PC-3 (cell line): ENCODE measurements around the gene TAF9B. TPM values are rescaled to one million over a fixed set of nuclear protein-coding genes. Genes with fewer than 3 reads are reported as not detected.
A peak's percentile ranks its signal among the peaks of the same experiment; 100 is the strongest.

ENCODE experiments used
- ATAC-seq: fragments of 200-7000 bp; cut with Tn5 transposase; 2 replicates; pipeline ENCODE4 v1.9.1; 2020; ENCODE audit warnings: mild to moderate bottlenecking, moderate library complexity
- BruUV-seq: library from RNA; stranded (reverse); fragments of 400-500 nt; replicated peaks from 2 replicates; lab custom pipeline; 2021; lab: Mats Ljungman, UMichigan
- CTCF ChIA-PET: fragments of 300-600 bp; sonication (Branson Sonifier 250); formaldehyde crosslinking; loops from one replicate; lab custom pipeline; 2022; ENCODE audit warnings: antibody characterized with exemption; lab: Charles Lee
- POLR2A ChIA-PET: fragments of 300-600 bp; sonication (Branson Sonifier 250); formaldehyde crosslinking; loops from one replicate; lab custom pipeline; 2022; ENCODE audit warnings: antibody characterized with exemption; ENCODE audit not compliant: unreplicated experiment; lab: Charles Lee
- DNase-seq: peaks from one replicate; pipeline ENCODE4 v3.0.0-alpha.2; 2015
- H2AFZ ChIP-seq: fragments of 300-600 bp; sonication (generic); 2 replicates; pipeline ENCODE4 v1.6.0; 2016; ENCODE audit warnings: antibody characterized with exemption, low read length
- H3F3A ChIP-seq: fragments of 300-600 bp; sonication (generic); one replicate; pipeline ENCODE4 v1.6.0; 2017; ENCODE audit warnings: antibody characterized with exemption, low read length, control low read depth, mild to moderate bottlenecking; ENCODE audit not compliant: unreplicated experiment
- H3K27ac ChIP-seq: fragments of 300-600 bp; sonication (generic); 2 replicates; pipeline ENCODE4 v1.5.1; 2016; ENCODE audit warnings: mild to moderate bottlenecking, low read length
- H3K27me3 ChIP-seq: fragments of 300-600 bp; sonication (generic); 2 replicates; pipeline ENCODE4 v1.6.1; 2016; ENCODE audit warnings: low read length, mixed read lengths
- H3K36me3 ChIP-seq: fragments of 300-600 bp; sonication (generic); 2 replicates; pipeline ENCODE4 v1.6.1; 2016; ENCODE audit warnings: low read depth, mixed run types, low read length, mixed read lengths
- H3K4me1 ChIP-seq: fragments of 300-600 bp; sonication (generic); 2 replicates; pipeline ENCODE4 v1.5.1; 2016; ENCODE audit warnings: low read length; ENCODE audit not compliant: insufficient read depth
- H3K4me2 ChIP-seq: fragments of 300-600 bp; sonication (generic); 2 replicates; pipeline ENCODE4 v1.6.0; 2016; ENCODE audit warnings: low read length
- H3K4me3 ChIP-seq: fragments of 300-600 bp; sonication (generic); 2 replicates; pipeline ENCODE4 v1.5.1; 2016; ENCODE audit warnings: mild to moderate bottlenecking, low read length, mixed read lengths
- H3K79me2 ChIP-seq: fragments of 300-600 bp; sonication (generic); 2 replicates; pipeline ENCODE4 v1.6.1; 2017; ENCODE audit warnings: low read length, mixed read lengths
- H3K9ac ChIP-seq: fragments of 300-600 bp; sonication (generic); 2 replicates; pipeline ENCODE4 v1.6.0; 2016; ENCODE audit warnings: mild to moderate bottlenecking, low read length
- H3K9me2 ChIP-seq: fragments of 300-600 bp; sonication (generic); replicated peaks from 2 replicates; pipeline ENCODE4 v1.6.1; 2016; ENCODE audit warnings: mixed run types, low read length, mixed read lengths
- H3K9me3 ChIP-seq: fragments of 300-600 bp; sonication (generic); 2 replicates; pipeline ENCODE4 v1.6.1; 2016; ENCODE audit warnings: low read length, mixed read lengths
- H4K20me1 ChIP-seq: fragments of 300-600 bp; sonication (generic); 2 replicates; pipeline ENCODE4 v1.6.1; 2016; ENCODE audit warnings: low read length, mixed read lengths
- EZH2 ChIP-seq: fragments of 300-600 bp; sonication (generic); IDR thresholded peaks from one replicate; pipeline ENCODE4 v1.6.1; 2017; ENCODE audit warnings: antibody characterized with exemption, mild to moderate bottlenecking, low read length; ENCODE audit not compliant: unreplicated experiment
- EZH2phosphoT487 ChIP-seq: fragments of 300-600 bp; sonication (generic); IDR thresholded peaks from 2 replicates; pipeline ENCODE4 v1.6.1; 2018; ENCODE audit warnings: mild to moderate bottlenecking, antibody characterized with exemption, low read length, borderline replicate concordance
- intact Hi-C: fragments of 100-400 bp; cut with micrococcal nuclease; formaldehyde crosslinking; loops from 2 replicates; pipeline ENCODE4 v1.9.0; 2023
- total RNA-seq: library from RNA; depleted of rRNA; stranded (reverse); fragments of >200 nt; gene quantifications from 2 replicates; pipeline ENCODE4 v1.2.3, GENCODE V29; 2014
- TF ChIP-seq, protein P1 (sequence below): fragments of 300-600 bp; sonication (generic); conservative IDR thresholded peaks from 2 replicates; pipeline ENCODE4 v1.5.1; 2017; ENCODE audit warnings: antibody characterized with exemption, low read depth, mild to moderate bottlenecking, low read length

The TAF9B gene
- total RNA-seq, 1 experiment from 2014 or later, result 26.1 TPM

DNA sequence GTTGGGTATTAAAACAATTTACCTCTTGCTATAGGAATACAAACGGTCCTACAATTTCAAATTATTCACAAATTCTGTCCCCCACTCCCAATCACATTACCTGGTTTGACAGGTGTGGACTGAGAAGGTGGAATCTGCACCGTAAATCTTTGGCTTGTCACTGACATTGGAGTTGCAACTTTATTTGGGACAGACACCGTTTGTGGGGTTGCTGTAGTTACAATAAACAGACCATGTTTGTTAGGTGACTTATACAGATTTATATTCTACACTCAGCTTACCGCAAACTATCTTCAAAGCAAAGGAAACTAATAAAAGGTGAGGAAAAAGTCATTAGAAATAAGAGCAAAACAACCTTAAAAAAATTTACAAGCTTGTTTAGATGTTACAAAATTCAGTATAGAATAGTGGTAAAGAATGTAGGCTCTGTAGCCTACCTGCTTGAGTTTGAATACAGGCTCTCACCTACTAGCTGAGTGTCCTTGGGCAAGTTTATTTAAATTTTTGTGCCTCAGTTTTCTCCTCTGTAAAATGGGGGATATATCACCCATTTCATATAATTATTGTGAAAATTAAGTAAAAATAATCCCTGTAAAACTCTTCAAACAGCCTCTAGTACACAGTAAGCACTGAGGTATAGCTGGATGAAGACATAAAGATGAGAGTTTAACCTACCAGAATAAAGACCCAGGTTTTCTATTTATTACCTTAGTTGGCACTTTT, 6.1 kb downstream of the TAF9B start:
- H2AFZ ChIP-seq, result no peak overlapping the region
- no peaks in the 10 kb centered on the region for H4K20me1 ChIP-seq
- no TSS peak for BruUV-seq
- no peaks in the 10 kb centered on the region for H3K27me3 ChIP-seq
- no peaks in the 10 kb centered on the region for H3K79me2 ChIP-seq
- H3K4me2 ChIP-seq, result no peak overlapping the region
- DNase-seq, result no peak
- TF ChIP-seq, protein P1, sequence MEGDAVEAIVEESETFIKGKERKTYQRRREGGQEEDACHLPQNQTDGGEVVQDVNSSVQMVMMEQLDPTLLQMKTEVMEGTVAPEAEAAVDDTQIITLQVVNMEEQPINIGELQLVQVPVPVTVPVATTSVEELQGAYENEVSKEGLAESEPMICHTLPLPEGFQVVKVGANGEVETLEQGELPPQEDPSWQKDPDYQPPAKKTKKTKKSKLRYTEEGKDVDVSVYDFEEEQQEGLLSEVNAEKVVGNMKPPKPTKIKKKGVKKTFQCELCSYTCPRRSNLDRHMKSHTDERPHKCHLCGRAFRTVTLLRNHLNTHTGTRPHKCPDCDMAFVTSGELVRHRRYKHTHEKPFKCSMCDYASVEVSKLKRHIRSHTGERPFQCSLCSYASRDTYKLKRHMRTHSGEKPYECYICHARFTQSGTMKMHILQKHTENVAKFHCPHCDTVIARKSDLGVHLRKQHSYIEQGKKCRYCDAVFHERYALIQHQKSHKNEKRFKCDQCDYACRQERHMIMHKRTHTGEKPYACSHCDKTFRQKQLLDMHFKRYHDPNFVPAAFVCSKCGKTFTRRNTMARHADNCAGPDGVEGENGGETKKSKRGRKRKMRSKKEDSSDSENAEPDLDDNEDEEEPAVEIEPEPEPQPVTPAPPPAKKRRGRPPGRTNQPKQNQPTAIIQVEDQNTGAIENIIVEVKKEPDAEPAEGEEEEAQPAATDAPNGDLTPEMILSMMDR, result no peak
- TF ChIP-seq EZH2, result no peak
- no peak for TF ChIP-seq EZH2phosphoT487
- H3F3A ChIP-seq, result peaks cover 11% of the 10 kb centered on the region
- no peak overlapping the region for H3K27ac ChIP-seq
- no peak overlapping the region for H3K4me3 ChIP-seq
- intact Hi-C loops, result no loop called here
- H3K36me3 ChIP-seq, result peaks cover 11% of the 10 kb centered on the region
- H3K4me1 ChIP-seq, result 0 out of 2 replicates have a peak, but pooled peaks cover under 1% of the 10 kb centered on the region
- H3K9me3 ChIP-seq, result no peaks in the 10 kb centered on the region
- no peak for ATAC-seq
- no peaks in the 10 kb centered on the region for H3K9me2 ChIP-seq
- H3K9ac ChIP-seq, result no peak overlapping the region
- ChIA-PET POLR2A (no interaction called here), CTCF (interaction anchor here (0.5 kb wide), 1 partner anchor 381 kb away, joined by 3 read pairs; no protein-coding TSS in a partner anchor)

DNA sequence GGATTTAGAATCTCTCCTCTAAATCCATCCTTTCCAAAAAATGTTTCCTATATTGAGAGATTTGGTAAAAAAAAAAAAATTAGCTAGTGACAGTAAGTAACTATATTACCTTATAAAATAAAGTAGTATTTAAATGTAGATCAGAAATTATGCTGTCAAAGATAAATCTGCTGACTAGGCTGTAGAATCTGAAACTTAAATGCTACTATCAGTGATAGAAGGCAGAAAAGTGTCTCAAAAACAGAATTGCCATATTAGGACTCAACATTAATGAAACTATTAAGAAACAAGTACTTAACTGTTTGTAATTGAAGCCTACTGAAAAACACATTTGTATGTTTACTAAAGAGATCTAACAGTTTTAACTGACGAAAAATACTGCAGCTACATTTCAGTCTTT, 8.3 kb downstream of the TAF9B start:
- Histone ChIP-seq H3K27me3 (no peaks in the 10 kb centered on the region), H3K27ac (no peak overlapping the region), H3K79me2 (no peaks in the 10 kb centered on the region), H3K9me3 (no peaks in the 10 kb centered on the region), H3K4me2 (no peak overlapping the region), H3K4me3 (no peak overlapping the region), H3K9ac (no peak overlapping the region), H4K20me1 (peaks cover 14% of the 10 kb centered on the region), H3F3A (peaks cover 16% of the 10 kb centered on the region), H3K4me1 (no peaks in the 10 kb centered on the region), H3K36me3 (peaks cover 33% of the 10 kb centered on the region), H2AFZ (no peak overlapping the region), H3K9me2 (no peaks in the 10 kb centered on the region)
- POLR2A ChIA-PET, result no interaction called here
- ATAC-seq, result no peak
- no TSS peak for BruUV-seq
- no peak for DNase-seq
- TF ChIP-seq, protein P1, result no peak
- TF ChIP-seq EZH2phosphoT487 (no peak), EZH2 (no peak)
- CTCF ChIA-PET, result no interaction called here
- intact Hi-C loops, result no loop called here

DNA sequence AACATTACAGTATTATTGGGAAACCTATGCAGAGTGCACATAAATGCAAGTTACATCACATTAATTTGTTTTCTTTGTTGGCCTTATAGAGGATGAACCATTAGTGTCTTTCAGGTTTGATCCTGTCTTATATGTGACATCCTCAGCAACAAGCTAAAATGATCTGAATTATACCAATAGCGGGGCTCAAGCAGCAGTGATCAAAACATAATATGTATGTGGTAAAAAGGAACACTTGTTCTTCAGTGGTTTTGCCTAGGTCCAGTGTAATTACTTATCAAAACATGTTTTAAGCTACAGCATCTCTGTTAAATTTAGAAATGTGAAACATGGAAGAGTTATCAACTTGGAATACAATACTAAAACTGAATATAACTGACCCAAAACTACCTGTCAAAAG, 9.1 kb downstream of the TAF9B start:
- CTCF ChIA-PET, result no interaction called here
- Histone ChIP-seq H3K79me2 (no peaks in the 10 kb centered on the region), H4K20me1 (peaks cover 18% of the 10 kb centered on the region), H2AFZ (no peak overlapping the region), H3K27me3 (no peaks in the 10 kb centered on the region), H3K4me3 (no peak overlapping the region), H3K9ac (no peak overlapping the region), H3K9me2 (no peaks in the 10 kb centered on the region), H3K27ac (no peak overlapping the region), H3K4me1 (no peaks in the 10 kb centered on the region), H3K36me3 (peaks cover 40% of the 10 kb centered on the region), H3F3A (peaks cover 17% of the 10 kb centered on the region), H3K4me2 (no peak overlapping the region), H3K9me3 (no peaks in the 10 kb centered on the region)
- TF ChIP-seq, protein P1, result no peak
- TF ChIP-seq EZH2 (no peak), EZH2phosphoT487 (no peak)
- ATAC-seq (no peak), DNase-seq (no peak)
- POLR2A ChIA-PET, result no interaction called here
- intact Hi-C loops, result no loop called here
- TSS peak; percentile 16 for BruUV-seq
